Measurements from ENCODE around the gene ODR4. TPM values are rescaled to one million over a fixed set of nuclear protein-coding genes. Genes with fewer than 3 reads are reported as not detected.

ODR4 gene
- total and polyA plus RNA-seq, 4 donors, result 8.7 to 25.8 (median 13.9) TPM

- no peak overlapping the region for H3K4me3 ChIP-seq (ENCODE audit: low read depth in 1 of 3, low read length in 3 of 3)
- H3K9me3 ChIP-seq (ENCODE audit: control insufficient read depth in 4 of 4, low read length in 3 of 4), result no peaks in the 10 kb centered on the region
- WGBS, result 79% methylated on average over 2 of the region's 2 CpGs
- no peaks in the 10 kb centered on the region for H3K4me1 ChIP-seq (ENCODE audit: control insufficient read depth in 4 of 4, insufficient read depth in 4 of 4, low read length in 3 of 4)
- no peaks in the 10 kb centered on the region for H3K36me3 ChIP-seq (ENCODE audit: control insufficient read depth in 4 of 4, insufficient read depth in 3 of 4, low read depth in 1 of 4, low read length in 3 of 4)
- no peak for TF ChIP-seq RXRA (IDR thresholded peaks at IDR 0.05)
- TF ChIP-seq ZBTB33 (IDR thresholded peaks at IDR 0.05), result no peak
- TF ChIP-seq SP1 (IDR thresholded peaks at IDR 0.05), result no peak
- TF ChIP-seq YY1 (IDR thresholded peaks at IDR 0.05), result no peak
- no peak for TF ChIP-seq HNF4A (conservative IDR thresholded peaks at IDR 0.05)
- TF ChIP-seq TAF1 (conservative IDR thresholded peaks at IDR 0.05), result no peak
- no peak for TF ChIP-seq ATF3 (IDR thresholded peaks at IDR 0.05)
- no peak for TF ChIP-seq REST (IDR thresholded peaks at IDR 0.05)
- TF ChIP-seq NR2F2 (IDR thresholded peaks at IDR 0.05), result no peak
- TF ChIP-seq FOXA1 (IDR thresholded peaks at IDR 0.05), result no peak
- no peak for TF ChIP-seq GABPA (IDR thresholded peaks at IDR 0.05 in 1 of 2, conservative IDR thresholded peaks at IDR 0.05 in 1 of 2)
- no peak for TF ChIP-seq RAD21 (IDR thresholded peaks at IDR 0.05)
- TF ChIP-seq FOXA2 (IDR thresholded peaks at IDR 0.05), result no peak
- no peak for TF ChIP-seq JUND (IDR thresholded peaks at IDR 0.05)
- TF ChIP-seq EGR1 (IDR thresholded peaks at IDR 0.05; ENCODE audit: low read depth in 2 of 2), result no peak
- H3K9ac ChIP-seq (ENCODE audit: low read depth in 1 of 2, low read length in 2 of 2), result no peak overlapping the region
- no peak overlapping the region for H3K27ac ChIP-seq (ENCODE audit: low read depth in 1 of 2, low read length in 2 of 2)
- no peak for DNase-seq (ENCODE audit: low spot score)
- no peaks in the 10 kb centered on the region for H3K27me3 ChIP-seq (ENCODE audit: control insufficient read depth in 4 of 4, insufficient read depth in 4 of 4, low read length in 3 of 4)
These were observed 90.3 kb downstream of the ODR4 start for GRCh38 chr1:186465946-186466345.

Other genes with a start within 250 kb of the ODR4 start
- 10 to 100 TPM; 36.5 to 44.1 TPM for gene PRG4, start 79.6 kb upstream of the ODR4 start, total RNA-seq
- 10 to 100 TPM; 70.2 to 73.8 TPM for gene PRG4, start 79.6 kb upstream of the ODR4 start, polyA plus RNA-seq
- gene TPR, start 585 bp upstream of the ODR4 start, total RNA-seq, result 10 to 100 TPM; 37.6 to 45.1 TPM
- gene TPR, start 585 bp upstream of the ODR4 start, polyA plus RNA-seq, result 10 to 100 TPM in 1 of 2 donors, 1 to 10 TPM in 1; 8.1 to 40.8 TPM
- not detected for gene PDC, start 85.3 kb downstream of the ODR4 start, total RNA-seq
- under 1 TPM in 1 of 2 donors, not detected in 1; 0.22 TPM for gene PDC, start 85.3 kb downstream of the ODR4 start, polyA plus RNA-seq

Data from liver (tissue), 9 donors.